K562 (cell line): ENCODE results near the gene MYL12B. TPM values are rescaled to one million over a fixed set of nuclear protein-coding genes. Genes with fewer than 3 reads are reported as not detected.

Experiments
- BRD4 ChIP-seq: fragments of 200-600 bp; sonication (generic); IDR thresholded peaks from 2 replicates; pipeline ENCODE4 v1.6.1; 2017; ENCODE audit warnings: inconsistent platforms
- CBFA2T2 ChIP-seq: fragments of 450-650 bp; conservative IDR thresholded peaks from 2 replicates; pipeline ENCODE4 v1.6.1; 2017; ENCODE audit warnings: mild to moderate bottlenecking
- CC2D1A ChIP-seq: fragments of 450-650 bp; IDR thresholded peaks from 2 replicates; pipeline ENCODE4 v1.6.1; 2017; ENCODE audit warnings: mild to moderate bottlenecking
- EP300 ChIP-seq: IDR thresholded peaks from 2 replicates; pipeline ENCODE4 v1.6.1; 2012; ENCODE audit warnings: low read length, improper control_type of control experiment
- FOXK1 ChIP-seq: sonication (generic); formaldehyde crosslinking; IDR thresholded peaks from 2 replicates; pipeline ENCODE4 v1.8.0; 2022; ENCODE audit warnings: missing genetic modification reagents, mild to moderate bottlenecking, borderline replicate concordance
- GTF2E2 ChIP-seq: fragments of 200-800 bp; sonication (Bioruptor generic); IDR thresholded peaks from 2 replicates; pipeline ENCODE4 v1.6.1; 2016; ENCODE audit warnings: missing genetic modification characterization, missing compliant biosample characterization
- HDAC2 ChIP-seq: fragments of 450-650 bp; IDR thresholded peaks from 2 replicates; pipeline ENCODE4 v1.6.1; 2016; ENCODE audit warnings: mild to moderate bottlenecking
- HNRNPUL1 ChIP-seq: fragments of 200-400 bp; formaldehyde crosslinking; IDR thresholded peaks from 2 replicates; pipeline ENCODE4 v1.6.1; 2017; ENCODE audit warnings: low read length
- MCM5 ChIP-seq: fragments of 450-650 bp; IDR thresholded peaks from 2 replicates; pipeline ENCODE4 v1.6.1; 2016; ENCODE audit warnings: low read depth
- RBM39 ChIP-seq: fragments of 200-400 bp; formaldehyde crosslinking; optimal IDR thresholded peaks from 2 replicates; pipeline ENCODE3; 2018; ENCODE audit warnings: low read depth, low read length
- SMARCE1 ChIP-seq: fragments of 450-650 bp; IDR thresholded peaks from 2 replicates; pipeline ENCODE4 v1.7.1; 2016; ENCODE audit warnings: mild to moderate bottlenecking
- SUPT5H ChIP-seq: fragments of 450-650 bp; IDR thresholded peaks from 2 replicates; pipeline ENCODE4 v1.6.1; 2016
- TBP ChIP-seq: optimal IDR thresholded peaks from 2 replicates; pipeline ENCODE3; 2011; ENCODE audit warnings: low read depth, low read length, improper control_type of control experiment
- TCF7L2 ChIP-seq: fragments of 150-350 bp; IDR thresholded peaks from 2 replicates; pipeline ENCODE4 v1.6.1; 2016; ENCODE audit warnings: low read depth, mild to moderate bottlenecking, low read length, moderate library complexity
- TEAD1 ChIP-seq, 2 experiments: fragments of 450-650 bp in 1 of 2; sonication (generic) in 1 of 2; formaldehyde crosslinking; IDR thresholded peaks; 2 replicates each; pipeline versions ENCODE4 v1.4.0 to v1.8.0; 2020 to 2022; ENCODE audit warnings: mild to moderate bottlenecking in 2 of 2, missing genetic modification reagents in 1 of 2
- ZEB2 ChIP-seq: fragments of 450-650 bp; IDR thresholded peaks from 2 replicates; pipeline ENCODE4 v1.6.1; 2016
- ZNF239 ChIP-seq: fragments of 250-450 bp; sonication (Bioruptor Pico); IDR thresholded peaks from 2 replicates; pipeline ENCODE4 v1.4.0; 2020; ENCODE audit warnings: mild to moderate bottlenecking
- ZNF324 ChIP-seq: fragments of 250-450 bp; sonication (Bioruptor Pico); IDR thresholded peaks from 2 replicates; pipeline ENCODE4 v1.4.0; 2020; ENCODE audit warnings: mild to moderate bottlenecking
- ZNF644 ChIP-seq: fragments of 200-800 bp; sonication (Bioruptor generic); IDR thresholded peaks from 2 replicates; pipeline ENCODE4 v1.6.1; 2016; ENCODE audit warnings: low read depth, missing genetic modification characterization, missing compliant biosample characterization
- polyA plus RNA-seq, 8 experiments: library from polyadenylated mRNA; depleted of rRNA in 4 of 8; stranded (reverse) in 5 of 8; unstranded in 3 of 8; fragments of >200 nt; fragmentation: Nextera tagmentation in 2 of 8; fragmentation: Illumina TruSeq in 1 of 8; extraction: Ambion mirVana in 2 of 8; extraction: Trizol in 1 of 8; gene quantifications; 2 replicates each; pipeline versions ENCODE4 v1.2.1 to v1.2.3, GENCODE V29; 2011 to 2014; ENCODE audit warnings: inconsistent platforms in 1 of 8, missing spikeins in 1 of 8
- total RNA-seq, 7 experiments: library from RNA; depleted of rRNA in 6 of 7; stranded (reverse); fragments of >200 nt in 6 of 7; fragmentation: Illumina TruSeq in 2 of 7; extraction: Trizol in 2 of 7; gene quantifications; 2 replicates each; pipeline versions ENCODE4 v1.2.1 to v1.2.3, GENCODE V29; 2011 to 2021; ENCODE audit warnings: low replicate concordance in 1 of 7
- TF ChIP-seq, protein P1 (sequence below): fragments of 250-450 bp; sonication (Bioruptor Pico); IDR thresholded peaks from 2 replicates; pipeline ENCODE4 v1.9.0; 2021; ENCODE audit warnings: mild to moderate bottlenecking, inconsistent platforms
- TF ChIP-seq, protein P2 (sequence below), 2 experiments: fragments of 450-650 bp; conservative IDR thresholded peaks; 2 replicates each; pipeline ENCODE4 v1.6.1; 2017; ENCODE audit warnings: mild to moderate bottlenecking in 2 of 2, moderate library complexity in 2 of 2
- TF ChIP-seq, protein P3 (sequence below), 3 experiments: fragments of 200-800 bp in 1 of 3; sonication (Bioruptor generic) in 1 of 3; sonication (generic) in 1 of 3; formaldehyde crosslinking in 1 of 3; IDR thresholded peaks; 2 replicates each; pipeline versions ENCODE4 v1.6.1 to v1.8.0; 2016 to 2022; ENCODE audit warnings: mild to moderate bottlenecking in 2 of 3, missing compliant biosample characterization in 2 of 3, missing genetic modification characterization in 2 of 3, missing genetic modification reagents in 1 of 3
- TF ChIP-seq, protein P4 (sequence below), 2 experiments: IDR thresholded peaks; 2 replicates each; pipeline ENCODE4 v1.6.1; 2012; ENCODE audit warnings: improper control_type of control experiment in 2 of 2, low read depth in 2 of 2, low read length in 2 of 2, borderline replicate concordance in 1 of 2

MYL12B gene
- total and polyA plus RNA-seq, 9 of the 15 experiments (the other 6 are each of a cell fraction or from before 2014, with no cell fraction given), result 220 to 995 (median 463) TPM

DNA sequence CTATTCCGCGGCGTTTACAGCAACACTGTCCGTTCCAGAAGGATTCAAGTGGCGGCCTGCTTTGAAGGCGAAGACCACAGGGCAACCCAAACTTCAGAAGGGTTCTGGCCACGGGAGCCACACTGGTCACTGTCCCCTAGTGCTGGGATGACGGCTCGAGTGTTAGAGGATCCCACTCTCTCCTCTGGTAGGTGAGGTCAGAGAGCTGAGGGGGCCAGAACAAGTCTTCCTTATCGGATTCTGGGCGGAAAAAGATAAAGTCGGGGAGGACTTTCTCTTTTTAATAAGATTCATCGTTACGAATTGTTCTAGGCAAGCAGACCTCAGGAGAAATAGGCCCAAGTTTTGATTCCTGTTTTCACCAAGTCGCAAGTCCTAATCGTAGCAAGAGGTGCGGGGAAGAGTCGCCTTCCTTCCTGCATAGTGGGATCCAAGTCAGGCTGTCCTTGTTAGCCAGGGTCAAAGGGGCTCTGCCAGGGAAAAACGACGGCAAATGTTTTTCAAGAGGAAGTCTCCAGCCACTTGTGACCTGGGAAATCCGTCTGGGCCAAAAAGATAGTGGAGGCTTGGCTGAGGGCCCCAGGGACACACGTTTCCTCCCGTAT, 15.2 kb upstream of the MYL12B start (continued):
- peak; percentile 93 for TF ChIP-seq SMARCE1
- no peak; the same call in 1 of the 2 replicates for TF ChIP-seq ZEB2
- peak; percentile 25; the same call in 1 of the 2 replicates for TF ChIP-seq BRD4
- peak; percentile 84 for TF ChIP-seq HDAC2
- 0 out of 2 replicates have a peak, but pooled peaks have one; percentile 71 for TF ChIP-seq ZNF644 (tag)
- no peak for TF ChIP-seq FOXK1 (CRISPR knock-in tag)
- TF ChIP-seq TEAD1 (CRISPR knock-in tag; IDR thresholded peaks at IDR 0.05), result 0 out of 4 replicates have a peak, but pooled peaks of 1 of the 2 experiments have one; percentile 3
- no peak for TF ChIP-seq GTF2E2 (tag)
- TF ChIP-seq, protein P1, sequence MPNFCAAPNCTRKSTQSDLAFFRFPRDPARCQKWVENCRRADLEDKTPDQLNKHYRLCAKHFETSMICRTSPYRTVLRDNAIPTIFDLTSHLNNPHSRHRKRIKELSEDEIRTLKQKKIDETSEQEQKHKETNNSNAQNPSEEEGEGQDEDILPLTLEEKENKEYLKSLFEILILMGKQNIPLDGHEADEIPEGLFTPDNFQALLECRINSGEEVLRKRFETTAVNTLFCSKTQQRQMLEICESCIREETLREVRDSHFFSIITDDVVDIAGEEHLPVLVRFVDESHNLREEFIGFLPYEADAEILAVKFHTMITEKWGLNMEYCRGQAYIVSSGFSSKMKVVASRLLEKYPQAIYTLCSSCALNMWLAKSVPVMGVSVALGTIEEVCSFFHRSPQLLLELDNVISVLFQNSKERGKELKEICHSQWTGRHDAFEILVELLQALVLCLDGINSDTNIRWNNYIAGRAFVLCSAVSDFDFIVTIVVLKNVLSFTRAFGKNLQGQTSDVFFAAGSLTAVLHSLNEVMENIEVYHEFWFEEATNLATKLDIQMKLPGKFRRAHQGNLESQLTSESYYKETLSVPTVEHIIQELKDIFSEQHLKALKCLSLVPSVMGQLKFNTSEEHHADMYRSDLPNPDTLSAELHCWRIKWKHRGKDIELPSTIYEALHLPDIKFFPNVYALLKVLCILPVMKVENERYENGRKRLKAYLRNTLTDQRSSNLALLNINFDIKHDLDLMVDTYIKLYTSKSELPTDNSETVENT (CRISPR knock-in tag), result no peak
- TF ChIP-seq TCF7L2, result no peak
- peak; percentile 61 for TF ChIP-seq RBM39
- TF ChIP-seq, protein P2, sequence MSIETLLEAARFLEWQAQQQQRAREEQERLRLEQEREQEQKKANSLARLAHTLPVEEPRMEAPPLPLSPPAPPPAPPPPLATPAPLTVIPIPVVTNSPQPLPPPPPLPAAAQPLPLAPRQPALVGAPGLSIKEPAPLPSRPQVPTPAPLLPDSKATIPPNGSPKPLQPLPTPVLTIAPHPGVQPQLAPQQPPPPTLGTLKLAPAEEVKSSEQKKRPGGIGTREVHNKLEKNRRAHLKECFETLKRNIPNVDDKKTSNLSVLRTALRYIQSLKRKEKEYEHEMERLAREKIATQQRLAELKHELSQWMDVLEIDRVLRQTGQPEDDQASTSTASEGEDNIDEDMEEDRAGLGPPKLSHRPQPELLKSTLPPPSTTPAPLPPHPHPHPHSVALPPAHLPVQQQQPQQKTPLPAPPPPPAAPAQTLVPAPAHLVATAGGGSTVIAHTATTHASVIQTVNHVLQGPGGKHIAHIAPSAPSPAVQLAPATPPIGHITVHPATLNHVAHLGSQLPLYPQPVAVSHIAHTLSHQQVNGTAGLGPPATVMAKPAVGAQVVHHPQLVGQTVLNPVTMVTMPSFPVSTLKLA (conservative IDR thresholded peaks at IDR 0.05), result no peak
- TF ChIP-seq HNRNPUL1, result no peak
- 0 out of 2 replicates have a peak, but pooled peaks have one; percentile 25 for TF ChIP-seq ZNF239
- TF ChIP-seq, protein P3, sequence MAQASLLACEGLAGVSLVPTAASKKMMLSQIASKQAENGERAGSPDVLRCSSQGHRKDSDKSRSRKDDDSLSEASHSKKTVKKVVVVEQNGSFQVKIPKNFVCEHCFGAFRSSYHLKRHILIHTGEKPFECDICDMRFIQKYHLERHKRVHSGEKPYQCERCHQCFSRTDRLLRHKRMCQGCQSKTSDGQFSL (CRISPR knock-in tag; IDR thresholded peaks at IDR 0.05), result 0 out of 2 replicates have a peak, but pooled peaks have one; percentile 20
- TF ChIP-seq, protein P3 (tag; IDR thresholded peaks at IDR 0.05), result no peak; a peak in 1 of 4 replicates
- TF ChIP-seq TBP, result peak; percentile 62
- TF ChIP-seq, protein P4, sequence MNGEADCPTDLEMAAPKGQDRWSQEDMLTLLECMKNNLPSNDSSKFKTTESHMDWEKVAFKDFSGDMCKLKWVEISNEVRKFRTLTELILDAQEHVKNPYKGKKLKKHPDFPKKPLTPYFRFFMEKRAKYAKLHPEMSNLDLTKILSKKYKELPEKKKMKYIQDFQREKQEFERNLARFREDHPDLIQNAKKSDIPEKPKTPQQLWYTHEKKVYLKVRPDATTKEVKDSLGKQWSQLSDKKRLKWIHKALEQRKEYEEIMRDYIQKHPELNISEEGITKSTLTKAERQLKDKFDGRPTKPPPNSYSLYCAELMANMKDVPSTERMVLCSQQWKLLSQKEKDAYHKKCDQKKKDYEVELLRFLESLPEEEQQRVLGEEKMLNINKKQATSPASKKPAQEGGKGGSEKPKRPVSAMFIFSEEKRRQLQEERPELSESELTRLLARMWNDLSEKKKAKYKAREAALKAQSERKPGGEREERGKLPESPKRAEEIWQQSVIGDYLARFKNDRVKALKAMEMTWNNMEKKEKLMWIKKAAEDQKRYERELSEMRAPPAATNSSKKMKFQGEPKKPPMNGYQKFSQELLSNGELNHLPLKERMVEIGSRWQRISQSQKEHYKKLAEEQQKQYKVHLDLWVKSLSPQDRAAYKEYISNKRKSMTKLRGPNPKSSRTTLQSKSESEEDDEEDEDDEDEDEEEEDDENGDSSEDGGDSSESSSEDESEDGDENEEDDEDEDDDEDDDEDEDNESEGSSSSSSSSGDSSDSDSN (IDR thresholded peaks at IDR 0.05; ENCODE audit: borderline replicate concordance in 1 of 2, low read depth in 2 of 2, low read length in 2 of 2), result peak in 1 of 2 experiments; percentile 85; a peak in 1 of 4 replicates
- peak; percentile 73 for TF ChIP-seq SUPT5H
- TF ChIP-seq EP300, result peak; percentile 65
- no peak for TF ChIP-seq CBFA2T2
- no peak for TF ChIP-seq ZNF324 (CRISPR knock-in tag)
- peak; percentile 84; the same call in 1 of the 2 replicates for TF ChIP-seq CC2D1A
- no peak for TF ChIP-seq MCM5
